Urinary bladder (tissue), 4 donors: Measurements from ENCODE around the gene ZNF839. TPM values are rescaled to one million over a fixed set of nuclear protein-coding genes. Genes with fewer than 3 reads are reported as not detected.
"Not testable (repeated sequence)": the region's sequence is repeated elsewhere in the genome, so short reads cannot be mapped to it uniquely, and the experiment has no call there.

ENCODE experiments used
- DNase-seq: peaks from one replicate; pipeline ENCODE4 v3.0.0-alpha.2; 2015; ENCODE audit errors: extremely low spot score
- H3K27ac ChIP-seq: one replicate; pipeline ENCODE4 v1.5.1; 2013; ENCODE audit warnings: low read depth, mild to moderate bottlenecking, moderate library complexity
- H3K36me3 ChIP-seq: one replicate; pipeline ENCODE4 v1.6.1; 2013; ENCODE audit warnings: mild to moderate bottlenecking, moderate library complexity; ENCODE audit not compliant: insufficient read depth
- H3K4me1 ChIP-seq: one replicate; pipeline ENCODE4 v1.6.1; 2013; ENCODE audit warnings: mild to moderate bottlenecking, moderate library complexity; ENCODE audit not compliant: insufficient read depth
- H3K4me3 ChIP-seq: one replicate; pipeline ENCODE4 v1.5.1; 2013; ENCODE audit warnings: low read depth, low read length
- WGBS: extraction: QIAGEN DNeasy Blood & Tissue Kit; methylation state at CpG from one replicate; pipeline ENCODE4 v1.1.7; 2013; 5-methylcytosine and 5-hydroxymethylcytosine counted together
- polyA plus RNA-seq: library from polyadenylated mRNA; stranded (reverse); fragments of 200-250 nt; gene quantifications from one replicate; pipeline ENCODE4 v1.2.3, GENCODE V29; 2013
- total RNA-seq: library from RNA; depleted of rRNA; stranded (reverse); fragments of >200 nt; gene quantifications from one replicate; pipeline ENCODE4 v1.2.3, GENCODE V29; 2014
- donor health status: healthy with polysubstance abuse.
- donor health status: healthy.

ZNF839 gene
- total and polyA plus RNA-seq, 2 donors = 7.0 to 10.6 TPM

GRCh38 chr14:102293781-102294180 is 25.8 kb upstream of the ZNF839 start:
- Histone ChIP-seq H3K27ac (no peak overlapping the region), H3K4me3 (no peak overlapping the region), H3K4me1 (no peaks in the 10 kb centered on the region), H3K36me3 (no peaks in the 10 kb centered on the region)
- DNase-seq = no peak
- WGBS = 77% methylated on average over 6 of the region's 6 CpGs

GRCh38 chr14:102295270-102295669 is 24.3 kb upstream of the ZNF839 start:
- H3K36me3 ChIP-seq = no peaks in the 10 kb centered on the region
- DNase-seq = no peak
- WGBS = 61% methylated on average over 3 of the region's 3 CpGs
- H3K4me3 ChIP-seq = no peak overlapping the region
- no peak overlapping the region for H3K27ac ChIP-seq
- H3K4me1 ChIP-seq = no peaks in the 10 kb centered on the region

- H3K27ac ChIP-seq = no peak overlapping the region
- WGBS = 94% methylated on average over 33 of the region's 33 CpGs
- no peaks in the 10 kb centered on the region for H3K36me3 ChIP-seq
- no peaks in the 10 kb centered on the region for H3K4me1 ChIP-seq
- no peak for DNase-seq
- no peak overlapping the region for H3K4me3 ChIP-seq
Observed at GRCh38 chr14:102297436-102298170, 21.9 kb upstream of the ZNF839 start.

- not testable (repeated sequence) for DNase-seq, H3K4me3 ChIP-seq, H3K36me3 ChIP-seq, H3K4me1 ChIP-seq, H3K27ac ChIP-seq
- WGBS = 86% methylated on average over 12 of the region's 12 CpGs
Observed at GRCh38 chr14:102298303-102299070, 21.1 kb upstream of the ZNF839 start.

- H3K27ac ChIP-seq = no peak overlapping the region
- H3K4me3 ChIP-seq = no peak overlapping the region
- no peaks in the 10 kb centered on the region for H3K4me1 ChIP-seq
- DNase-seq = no peak
- WGBS = 92% methylated on average over 3 of the region's 3 CpGs
- no peaks in the 10 kb centered on the region for H3K36me3 ChIP-seq
Observed at GRCh38 chr14:102303664-102304063, 15.9 kb upstream of the ZNF839 start.

GRCh38 chr14:102304611-102305506 is 14.7 kb upstream of the ZNF839 start, which contains the start of gene MOK:
MOK (minus strand) TSS chr14:102305164; CDS start chr14:102304968, 196 bp downstream.
- Histone ChIP-seq H3K4me3 (peak within 1 kb of the TSS; percentile 73), H3K27ac (no peak within 1 kb of the TSS), H3K4me1 (no peaks in the 10 kb centered on the region), H3K36me3 (no peaks in the 10 kb centered on the region)
- under 1% methylated on average over 53 of the region's 53 CpGs for WGBS
- DNase-seq = peak; percentile 95

- no peak for DNase-seq
- Histone ChIP-seq H3K4me1 (no peaks in the 10 kb centered on the region), H3K4me3 (peak overlapping the region; percentile 39), H3K27ac (no peak overlapping the region), H3K36me3 (no peaks in the 10 kb centered on the region)
- 7% methylated on average over 52 of the region's 52 CpGs for WGBS
Observed at GRCh38 chr14:102314242-102315011, 5.1 kb upstream of the ZNF839 start.

- Histone ChIP-seq H3K4me3 (no peak overlapping the region), H3K27ac (no peak overlapping the region), H3K4me1 (no peaks in the 10 kb centered on the region), H3K36me3 (no peaks in the 10 kb centered on the region)
- DNase-seq = no peak
- WGBS = 77% methylated on average over 6 of the region's 6 CpGs
Observed at GRCh38 chr14:102315121-102315520, 4.4 kb upstream of the ZNF839 start.

GRCh38 chr14:102316338-102316742 is 3.2 kb upstream of the ZNF839 start:
- no peaks in the 10 kb centered on the region for H3K36me3 ChIP-seq
- H3K27ac ChIP-seq = no peak overlapping the region
- H3K4me1 ChIP-seq = no peaks in the 10 kb centered on the region
- DNase-seq = peak; percentile 62
- peak overlapping the region; percentile 35 for H3K4me3 ChIP-seq
- under 1% methylated on average over 10 of the region's 10 CpGs for WGBS

GRCh38 chr14:102316743-102317563 is 2.6 kb upstream of the ZNF839 start:
- H3K4me1 ChIP-seq = no peaks in the 10 kb centered on the region
- H3K27ac ChIP-seq = peak overlapping the region; percentile 56
- WGBS = 1% methylated on average over 54 of the region's 54 CpGs

GRCh38 chr14:102317564-102318248 is 1.8 kb upstream of the ZNF839 start:
- WGBS = 51% methylated on average over 12 of the region's 12 CpGs
- no peak for DNase-seq
- Histone ChIP-seq H3K4me1 (no peaks in the 10 kb centered on the region), H3K36me3 (no peaks in the 10 kb centered on the region), H3K27ac (no peak overlapping the region), H3K4me3 (peak overlapping the region; percentile 29)

More at GRCh38 chr14:102316743-102317563, 2.6 kb upstream of the ZNF839 start:
- peak overlapping the region; percentile 35 for H3K4me3 ChIP-seq
- H3K36me3 ChIP-seq = no peaks in the 10 kb centered on the region
- DNase-seq = peak; percentile 74
